NCI-H2171 (cell line): ENCODE data around the gene CREBL2.
"Not testable (repeated sequence)": the region's sequence is repeated elsewhere in the genome, so short reads cannot be mapped to it uniquely, and the experiment has no call there.

Experiments
- DNase-seq: peaks from one replicate; lab custom pipeline; 2025; lab: John Stamatoyannopoulos, UW

The CREBL2 gene

GRCh38 chr12:12636641-12637040 is 25.0 kb downstream of the CREBL2 start:
- DNase-seq, result no peak

- not testable (repeated sequence) for DNase-seq
These were observed 28.3 kb downstream of the CREBL2 start for GRCh38 chr12:12639995-12640394.

- no peak for DNase-seq
These were observed 30.0 kb downstream of the CREBL2 start for GRCh38 chr12:12641650-12642049.

- no peak for DNase-seq
These were observed 31.2 kb downstream of the CREBL2 start for GRCh38 chr12:12642916-12643315.

GRCh38 chr12:12645485-12645884 is 33.8 kb downstream of the CREBL2 start:
- DNase-seq, result no peak

DNA sequence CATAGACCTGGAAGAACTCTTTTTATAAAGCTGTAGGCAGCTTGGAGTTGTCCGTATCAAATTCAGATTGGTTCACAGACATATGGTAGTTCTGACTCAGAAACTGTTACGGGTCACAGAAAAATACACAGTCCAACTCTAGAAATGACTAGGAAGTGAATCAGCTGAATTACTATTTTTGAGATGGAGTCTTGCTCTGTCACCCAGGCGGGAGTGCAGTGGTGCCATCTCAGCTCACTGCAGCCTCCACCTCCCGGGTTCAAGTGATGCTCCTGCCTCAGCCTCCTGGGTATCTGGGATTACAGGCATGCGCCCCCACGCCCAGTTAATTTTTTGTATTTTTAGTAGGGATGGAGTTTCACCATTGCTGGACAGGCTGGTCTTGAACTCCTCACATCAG is 34.3 kb downstream of the CREBL2 start:
- DNase-seq, result not testable (repeated sequence)

DNA sequence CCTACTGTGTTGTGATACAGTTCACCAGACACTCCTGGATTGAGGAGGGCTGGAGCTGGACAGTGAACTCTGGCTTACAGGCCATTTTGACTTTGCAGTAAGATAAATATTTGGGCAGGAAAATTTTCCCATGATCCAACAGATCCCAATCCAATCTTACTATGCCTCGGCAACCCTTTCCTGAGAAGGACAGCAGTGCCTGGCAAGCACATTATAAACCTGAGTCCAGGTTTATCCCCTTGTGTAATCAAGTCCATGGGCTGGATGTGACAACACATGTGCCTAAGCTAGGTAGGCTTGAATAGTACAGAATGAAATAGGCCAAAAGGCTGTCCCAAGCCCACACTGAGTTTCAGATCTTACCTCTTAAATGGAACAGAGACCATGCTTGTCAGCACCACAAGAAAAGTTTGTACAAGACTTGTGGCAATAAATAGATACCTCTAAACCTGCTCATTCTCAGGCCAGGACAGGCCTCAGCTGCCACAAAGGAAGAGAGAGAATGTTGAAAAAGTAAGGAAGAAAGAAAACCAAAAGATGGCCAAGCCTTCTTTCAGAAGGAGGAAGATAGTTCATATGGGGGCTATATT is 34.9 kb downstream of the CREBL2 start:
- no peak for DNase-seq

DNA sequence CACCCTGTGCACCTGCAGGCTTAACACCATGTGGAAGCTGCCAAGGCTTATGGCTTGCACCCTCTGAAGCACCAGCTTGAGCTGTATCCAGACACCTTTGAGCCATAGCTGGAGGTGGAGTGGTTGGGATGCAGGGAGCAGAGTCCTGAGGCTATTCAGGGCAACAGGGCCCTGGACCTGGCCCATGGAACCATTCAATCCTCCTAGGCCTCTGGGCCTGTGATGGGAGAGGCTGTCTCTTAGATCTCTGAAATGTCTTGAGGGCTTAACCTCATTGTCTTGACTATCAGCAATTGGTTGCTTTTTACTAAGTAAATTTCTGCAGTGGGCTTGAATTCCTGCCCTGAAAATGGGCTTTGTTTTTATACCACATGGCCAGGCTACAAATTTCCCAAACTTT is 36.6 kb downstream of the CREBL2 start:
- DNase-seq, result no peak

- DNase-seq, result no peak
These were observed 37.4 kb downstream of the CREBL2 start for GRCh38 chr12:12648951-12649650.

DNA sequence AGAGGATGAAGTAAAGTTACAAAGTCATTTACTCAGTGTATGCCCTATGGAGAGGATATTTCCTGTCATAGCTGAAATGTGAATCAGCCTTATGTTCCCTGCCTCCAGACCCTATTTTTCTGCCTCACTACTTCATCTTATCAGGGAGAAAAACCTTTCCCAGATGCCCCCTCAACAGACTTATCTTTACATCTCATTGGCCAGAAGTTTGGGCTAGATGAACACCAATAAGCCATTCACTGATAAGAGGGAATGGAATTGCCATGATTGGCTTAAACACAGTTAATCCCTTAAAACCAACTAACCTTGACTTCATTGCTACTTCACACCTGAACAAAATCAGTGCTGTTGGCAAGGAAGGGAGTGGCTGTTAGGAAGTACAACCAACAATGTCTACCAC is 40.1 kb downstream of the CREBL2 start:
- DNase-seq, result no peak

DNA sequence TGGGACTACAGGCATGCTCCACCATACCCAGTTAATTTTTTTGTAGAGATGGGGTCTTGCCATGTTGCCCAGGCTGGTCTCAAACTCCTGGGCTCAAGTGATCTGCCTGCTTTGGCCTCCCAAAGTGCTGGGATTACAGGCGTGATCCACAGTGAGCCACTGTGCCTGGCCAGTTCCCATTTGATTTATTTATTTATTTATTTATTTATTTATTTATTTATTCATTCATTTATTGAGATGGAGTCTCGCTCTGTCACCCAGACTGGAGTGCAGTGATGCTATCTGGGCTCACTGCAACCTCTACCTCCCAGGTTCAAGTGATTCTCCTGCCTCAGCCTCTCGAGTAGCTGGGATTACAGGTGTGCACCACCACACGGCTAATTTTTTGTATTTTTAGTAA is 41.0 kb downstream of the CREBL2 start:
- not testable (repeated sequence) for DNase-seq

DNA sequence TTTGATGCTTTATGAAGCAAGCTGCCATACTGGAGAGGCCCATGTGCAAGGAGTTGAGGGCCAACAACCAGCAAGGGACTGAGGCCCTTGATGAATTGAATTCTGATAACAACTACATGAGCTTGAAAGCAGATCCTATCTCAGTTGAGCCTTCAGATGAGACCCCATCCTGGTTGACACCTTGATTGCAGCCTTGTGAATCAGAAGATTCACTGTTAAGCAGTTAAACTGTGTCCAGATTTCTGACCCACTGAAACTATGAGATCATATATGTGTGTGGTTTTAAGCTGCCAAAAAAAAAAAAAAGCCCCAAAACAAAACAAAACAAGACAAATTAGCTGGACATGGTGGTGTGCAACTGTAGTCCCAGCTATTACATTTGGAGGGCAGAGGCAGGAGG is 42.2 kb downstream of the CREBL2 start:
- DNase-seq, result no peak

GRCh38 chr12:12654691-12655460 is 43.2 kb downstream of the CREBL2 start:
- no peak for DNase-seq

GRCh38 chr12:12660201-12660600 is 48.5 kb downstream of the CREBL2 start:
- DNase-seq, result no peak

GRCh38 chr12:12661086-12661856 is 49.6 kb downstream of the CREBL2 start:
- no peak for DNase-seq

- DNase-seq, result no peak
These were observed 52.1 kb downstream of the CREBL2 start for GRCh38 chr12:12663644-12664294.

GRCh38 chr12:12665194-12665593 is 53.5 kb downstream of the CREBL2 start:
- no peak for DNase-seq

GRCh38 chr12:12668005-12668404 is 56.3 kb downstream of the CREBL2 start:
- DNase-seq, result no peak

- DNase-seq, result no peak
These were observed 57.3 kb downstream of the CREBL2 start for GRCh38 chr12:12669020-12669419.

DNA sequence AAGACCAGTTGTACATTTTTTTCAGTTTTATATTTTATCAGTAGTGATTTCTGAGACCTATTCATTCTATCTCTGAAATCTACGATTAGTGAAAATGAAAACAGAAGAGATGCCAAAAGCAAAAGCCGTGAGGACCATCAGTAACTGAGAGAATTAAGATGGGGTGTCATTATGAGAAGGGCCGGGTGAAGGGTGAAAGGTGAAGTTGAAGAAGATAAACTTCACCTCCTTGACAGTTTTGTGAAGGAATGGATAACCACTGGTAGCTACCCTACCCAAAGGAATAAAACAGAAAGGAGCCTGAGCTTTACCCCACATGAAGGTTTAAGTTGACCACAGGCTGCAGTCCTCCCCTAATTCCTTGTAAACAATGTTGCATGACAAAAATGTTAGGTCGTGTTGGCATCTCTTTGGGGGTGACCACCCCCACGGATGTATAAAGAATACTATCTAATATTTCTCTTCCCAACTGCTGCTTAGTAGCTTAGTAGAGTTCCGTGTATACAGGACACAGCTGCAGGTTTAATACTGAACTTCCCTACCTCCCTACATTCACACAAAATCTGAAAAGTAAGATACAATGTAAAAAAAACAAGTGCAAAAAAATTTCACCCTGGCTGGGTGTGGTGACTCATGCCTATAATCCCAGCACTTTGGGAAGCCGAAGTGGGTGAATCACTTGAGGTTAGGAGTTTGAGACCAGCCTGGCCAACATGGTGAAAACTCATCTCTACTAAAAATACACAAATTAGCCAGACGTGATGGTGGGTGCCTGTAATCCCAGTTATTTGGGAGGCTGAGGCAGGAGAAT is 60.4 kb downstream of the CREBL2 start:
- no peak for DNase-seq

GRCh38 chr12:12673296-12673695 is 61.6 kb downstream of the CREBL2 start:
- DNase-seq, result no peak
